IPS-15b (cell line): ENCODE results near the gene PVRIG.
"Not testable (repeated sequence)": the region's sequence is repeated elsewhere in the genome, so short reads cannot be mapped to it uniquely, and the experiment has no call there.

Experiments
- H3K27me3 ChIP-seq: one replicate; pipeline ENCODE4 v1.6.1; 2013; ENCODE audit warnings: low read length; ENCODE audit not compliant: control insufficient read depth, insufficient read depth
- H3K36me3 ChIP-seq: one replicate; pipeline ENCODE4 v1.6.1; 2013; ENCODE audit warnings: low read length; ENCODE audit not compliant: control insufficient read depth, insufficient read depth
- H3K4me1 ChIP-seq: one replicate; pipeline ENCODE4 v1.6.1; 2013; ENCODE audit warnings: mild to moderate bottlenecking, low read length; ENCODE audit not compliant: control insufficient read depth, insufficient read depth
- H3K4me3 ChIP-seq: one replicate; pipeline ENCODE4 v1.5.1; 2013; ENCODE audit warnings: low read depth, low read length
- H3K9ac ChIP-seq: one replicate; pipeline ENCODE4 v1.6.1; 2013; ENCODE audit warnings: low read depth, mild to moderate bottlenecking, low read length
- H3K9me3 ChIP-seq: one replicate; pipeline ENCODE4 v1.6.1; 2013; ENCODE audit warnings: mild to moderate bottlenecking, low read length; ENCODE audit not compliant: control insufficient read depth, insufficient read depth

The PVRIG gene

GRCh38 chr7:100220586-100221230 lies 959 bp downstream of the PVRIG start:
- H3K4me1 ChIP-seq, result no peaks in the 10 kb centered on the region
- no peaks in the 10 kb centered on the region for H3K9me3 ChIP-seq
- peaks cover 4% of the 10 kb centered on the region for H3K27me3 ChIP-seq
- H3K4me3 ChIP-seq, result no peak overlapping the region
- H3K9ac ChIP-seq, result no peak overlapping the region
- H3K36me3 ChIP-seq, result peaks cover 19% of the 10 kb centered on the region

- H3K4me1 ChIP-seq, result no peaks in the 10 kb centered on the region
- H3K36me3 ChIP-seq, result peaks cover 19% of the 10 kb centered on the region
- H3K9me3 ChIP-seq, result no peaks in the 10 kb centered on the region
- no peak overlapping the region for H3K4me3 ChIP-seq
- no peaks in the 10 kb centered on the region for H3K27me3 ChIP-seq
- no peak overlapping the region for H3K9ac ChIP-seq
These were observed 1.5 kb downstream of the PVRIG start for GRCh38 chr7:100221231-100221718.

- Histone ChIP-seq H3K9me3 (no peaks in the 10 kb centered on the region), H3K4me1 (no peaks in the 10 kb centered on the region), H3K27me3 (no peaks in the 10 kb centered on the region), H3K4me3 (no peak overlapping the region), H3K9ac (no peak overlapping the region), H3K36me3 (peaks cover 19% of the 10 kb centered on the region)
These were observed 2.2 kb downstream of the PVRIG start for GRCh38 chr7:100221767-100222444.

- Histone ChIP-seq H3K9me3 (no peaks in the 10 kb centered on the region), H3K27me3 (no peaks in the 10 kb centered on the region), H3K36me3 (peaks cover 19% of the 10 kb centered on the region), H3K9ac (no peak overlapping the region), H3K4me3 (no peak overlapping the region), H3K4me1 (no peaks in the 10 kb centered on the region)
These were observed 2.8 kb downstream of the PVRIG start for GRCh38 chr7:100222445-100223132.

- H3K27me3 ChIP-seq, H3K9me3 ChIP-seq, H3K4me1 ChIP-seq, H3K9ac ChIP-seq, H3K4me3 ChIP-seq: not testable (repeated sequence)
- H3K36me3 ChIP-seq, result peaks cover 19% of the 10 kb centered on the region
These were observed 3.7 kb downstream of the PVRIG start for GRCh38 chr7:100223376-100223927.

GRCh38 chr7:100224891-100225290 lies 5.1 kb downstream of the PVRIG start:
- H3K4me1 ChIP-seq, H3K9ac ChIP-seq, H3K27me3 ChIP-seq, H3K9me3 ChIP-seq, H3K4me3 ChIP-seq: not testable (repeated sequence)
- peaks cover 19% of the 10 kb centered on the region for H3K36me3 ChIP-seq

GRCh38 chr7:100234660-100235317 lies 15.0 kb downstream of the PVRIG start:
- not testable (repeated sequence) for H3K27me3 ChIP-seq, H3K4me1 ChIP-seq, H3K9me3 ChIP-seq, H3K9ac ChIP-seq, H3K36me3 ChIP-seq, H3K4me3 ChIP-seq

- not testable (repeated sequence) for H3K36me3 ChIP-seq, H3K4me3 ChIP-seq, H3K9ac ChIP-seq, H3K4me1 ChIP-seq, H3K9me3 ChIP-seq, H3K27me3 ChIP-seq
These were observed 20.2 kb downstream of the PVRIG start for GRCh38 chr7:100239975-100240374.

- H3K9me3 ChIP-seq, H3K4me3 ChIP-seq, H3K4me1 ChIP-seq, H3K9ac ChIP-seq, H3K27me3 ChIP-seq, H3K36me3 ChIP-seq: not testable (repeated sequence)
These were observed 23.6 kb downstream of the PVRIG start for GRCh38 chr7:100243385-100243784.

GRCh38 chr7:100244988-100245605 lies 25.3 kb downstream of the PVRIG start:
- not testable (repeated sequence) for H3K27me3 ChIP-seq, H3K4me3 ChIP-seq, H3K9me3 ChIP-seq, H3K36me3 ChIP-seq, H3K4me1 ChIP-seq, H3K9ac ChIP-seq

- not testable (repeated sequence) for H3K36me3 ChIP-seq, H3K4me3 ChIP-seq, H3K9me3 ChIP-seq, H3K4me1 ChIP-seq, H3K9ac ChIP-seq, H3K27me3 ChIP-seq
These were observed 26.5 kb downstream of the PVRIG start for GRCh38 chr7:100246121-100246864.
